KMS-11 (cell line): ENCODE measurements around the gene CNNM3.

Experiments used
- H2AFZ ChIP-seq: fragments of 200-600 bp; sonication (generic); 2 replicates; pipeline ENCODE4 v1.6.1; 2016; ENCODE audit warnings: antibody characterized with exemption, mixed run types, low read depth
- H3K27ac ChIP-seq: fragments of 200-600 bp; sonication (generic); 2 replicates; pipeline ENCODE4 v1.6.1; 2016; ENCODE audit warnings: mild to moderate bottlenecking, mixed run types
- H3K27me3 ChIP-seq: fragments of 200-600 bp; sonication (generic); 2 replicates; pipeline ENCODE4 v1.6.1; 2017; ENCODE audit warnings: mild to moderate bottlenecking, low read depth, mixed run types, moderate library complexity; ENCODE audit not compliant: insufficient read depth
- H3K36me3 ChIP-seq: fragments of 200-600 bp; sonication (generic); 2 replicates; pipeline ENCODE4 v1.6.1; 2017; ENCODE audit warnings: mild to moderate bottlenecking, mixed run types; ENCODE audit not compliant: insufficient read depth
- H3K4me1 ChIP-seq: fragments of 200-600 bp; sonication (generic); 2 replicates; pipeline ENCODE4 v1.6.1; 2016; ENCODE audit warnings: mild to moderate bottlenecking, low read depth, mixed run types; ENCODE audit not compliant: poor library complexity, severe bottlenecking
- H3K4me2 ChIP-seq: fragments of 200-600 bp; sonication (generic); 2 replicates; pipeline ENCODE4 v1.7.0; 2016; ENCODE audit warnings: mild to moderate bottlenecking, mixed run types
- H3K4me3 ChIP-seq: fragments of 200-600 bp; sonication (generic); IDR thresholded peaks from 2 replicates; pipeline ENCODE4 v1.6.1; 2017; ENCODE audit warnings: low read depth, low read length, mixed read lengths; ENCODE audit not compliant: insufficient read depth
- H3K79me2 ChIP-seq: fragments of 200-600 bp; sonication (generic); 2 replicates; pipeline ENCODE4 v1.6.1; 2016; ENCODE audit warnings: low read depth, mixed run types; ENCODE audit not compliant: insufficient read depth
- H3K9ac ChIP-seq: fragments of 200-600 bp; sonication (generic); 2 replicates; pipeline ENCODE4 v1.6.1; 2016; ENCODE audit warnings: mild to moderate bottlenecking, mixed run types
- H4K20me1 ChIP-seq: fragments of 200-600 bp; sonication (generic); 2 replicates; pipeline ENCODE4 v1.6.1; 2016; ENCODE audit warnings: mild to moderate bottlenecking, mixed run types; ENCODE audit not compliant: insufficient read depth
- TF ChIP-seq, protein P1 (sequence below): fragments of 200-600 bp; sonication (generic); conservative IDR thresholded peaks from 2 replicates; pipeline ENCODE4 v1.6.1; 2017; ENCODE audit warnings: low read depth, mild to moderate bottlenecking, antibody characterized with exemption, low read length, moderate library complexity, mixed read lengths

The CNNM3 gene

DNA sequence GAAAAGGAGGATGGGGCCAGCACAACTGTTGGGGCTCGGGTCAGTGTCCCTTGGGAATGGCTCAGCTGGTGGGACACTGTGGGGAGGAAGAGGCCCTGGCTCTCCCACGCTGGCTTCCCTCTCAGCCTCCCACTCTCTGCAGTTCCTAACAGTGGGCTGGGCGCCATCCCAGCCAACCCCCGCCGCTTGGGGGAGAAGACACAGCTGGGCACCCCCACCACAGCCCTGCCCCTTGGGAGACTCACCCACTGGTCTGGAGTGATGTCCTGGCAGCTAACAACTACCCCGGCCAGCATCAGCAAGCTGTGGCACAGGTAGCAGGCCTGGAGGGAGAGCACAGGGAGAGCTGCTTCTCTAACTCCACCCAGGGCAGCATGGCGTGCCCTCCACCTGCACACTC is 62.1 kb downstream of the CNNM3 start:
- no peaks in the 10 kb centered on the region for H3K79me2 ChIP-seq
- no peak overlapping the region for H2AFZ ChIP-seq
- TF ChIP-seq, protein P1, sequence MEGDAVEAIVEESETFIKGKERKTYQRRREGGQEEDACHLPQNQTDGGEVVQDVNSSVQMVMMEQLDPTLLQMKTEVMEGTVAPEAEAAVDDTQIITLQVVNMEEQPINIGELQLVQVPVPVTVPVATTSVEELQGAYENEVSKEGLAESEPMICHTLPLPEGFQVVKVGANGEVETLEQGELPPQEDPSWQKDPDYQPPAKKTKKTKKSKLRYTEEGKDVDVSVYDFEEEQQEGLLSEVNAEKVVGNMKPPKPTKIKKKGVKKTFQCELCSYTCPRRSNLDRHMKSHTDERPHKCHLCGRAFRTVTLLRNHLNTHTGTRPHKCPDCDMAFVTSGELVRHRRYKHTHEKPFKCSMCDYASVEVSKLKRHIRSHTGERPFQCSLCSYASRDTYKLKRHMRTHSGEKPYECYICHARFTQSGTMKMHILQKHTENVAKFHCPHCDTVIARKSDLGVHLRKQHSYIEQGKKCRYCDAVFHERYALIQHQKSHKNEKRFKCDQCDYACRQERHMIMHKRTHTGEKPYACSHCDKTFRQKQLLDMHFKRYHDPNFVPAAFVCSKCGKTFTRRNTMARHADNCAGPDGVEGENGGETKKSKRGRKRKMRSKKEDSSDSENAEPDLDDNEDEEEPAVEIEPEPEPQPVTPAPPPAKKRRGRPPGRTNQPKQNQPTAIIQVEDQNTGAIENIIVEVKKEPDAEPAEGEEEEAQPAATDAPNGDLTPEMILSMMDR = no peak
- no peak overlapping the region for H3K27ac ChIP-seq
- H3K36me3 ChIP-seq = no peaks in the 10 kb centered on the region
- H3K4me3 ChIP-seq = no peak overlapping the region
- H4K20me1 ChIP-seq = no peaks in the 10 kb centered on the region
- H3K27me3 ChIP-seq = no peaks in the 10 kb centered on the region
- peaks cover 6% of the 10 kb centered on the region for H3K4me1 ChIP-seq
- no peak overlapping the region for H3K9ac ChIP-seq
- H3K4me2 ChIP-seq = no peak overlapping the region

DNA sequence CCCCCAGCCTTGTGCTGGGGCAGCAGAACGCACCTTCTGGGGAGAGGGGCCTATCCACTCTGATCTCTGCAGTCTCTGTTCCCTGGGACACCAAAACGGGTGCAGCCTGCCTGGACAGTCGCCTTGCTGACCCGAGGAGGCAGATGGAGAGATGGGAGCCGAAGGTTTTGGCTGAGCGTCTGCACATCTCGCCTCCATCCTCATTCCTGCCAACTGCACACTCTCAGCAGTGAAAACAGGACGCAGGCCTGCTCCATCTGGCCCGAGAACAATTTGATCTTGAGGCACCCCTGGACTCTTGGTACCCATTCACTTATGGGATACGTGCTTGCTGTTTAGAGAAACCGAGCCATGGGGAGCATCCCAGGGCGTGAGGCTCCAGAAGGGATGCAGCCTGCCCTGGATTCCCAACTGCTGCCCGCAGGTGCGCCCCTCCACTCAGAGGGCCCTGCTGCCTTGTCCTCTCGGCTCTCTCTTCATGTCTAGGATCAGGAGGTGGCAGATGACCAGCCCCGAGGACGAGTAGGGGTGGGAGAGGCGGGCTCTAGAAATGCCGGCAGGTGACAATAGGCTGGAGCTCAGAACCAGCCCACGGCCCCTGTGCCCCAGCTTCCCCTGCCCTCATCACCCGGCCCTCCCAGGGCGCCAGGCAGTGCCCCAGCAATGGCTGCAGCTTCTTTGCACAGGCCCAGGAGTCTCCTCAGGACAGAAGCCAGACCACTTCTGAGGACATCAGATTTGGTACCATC is 62.9 kb downstream of the CNNM3 start:
- no peak overlapping the region for H3K9ac ChIP-seq
- no peaks in the 10 kb centered on the region for H3K27me3 ChIP-seq
- H3K36me3 ChIP-seq = no peaks in the 10 kb centered on the region
- TF ChIP-seq, protein P1 = no peak
- no peaks in the 10 kb centered on the region for H3K79me2 ChIP-seq
- H3K27ac ChIP-seq = no peak overlapping the region
- H4K20me1 ChIP-seq = no peaks in the 10 kb centered on the region
- H2AFZ ChIP-seq = no peak overlapping the region
- no peak overlapping the region for H3K4me3 ChIP-seq
- H3K4me1 ChIP-seq = peaks cover 6% of the 10 kb centered on the region
- H3K4me2 ChIP-seq = no peak overlapping the region

DNA sequence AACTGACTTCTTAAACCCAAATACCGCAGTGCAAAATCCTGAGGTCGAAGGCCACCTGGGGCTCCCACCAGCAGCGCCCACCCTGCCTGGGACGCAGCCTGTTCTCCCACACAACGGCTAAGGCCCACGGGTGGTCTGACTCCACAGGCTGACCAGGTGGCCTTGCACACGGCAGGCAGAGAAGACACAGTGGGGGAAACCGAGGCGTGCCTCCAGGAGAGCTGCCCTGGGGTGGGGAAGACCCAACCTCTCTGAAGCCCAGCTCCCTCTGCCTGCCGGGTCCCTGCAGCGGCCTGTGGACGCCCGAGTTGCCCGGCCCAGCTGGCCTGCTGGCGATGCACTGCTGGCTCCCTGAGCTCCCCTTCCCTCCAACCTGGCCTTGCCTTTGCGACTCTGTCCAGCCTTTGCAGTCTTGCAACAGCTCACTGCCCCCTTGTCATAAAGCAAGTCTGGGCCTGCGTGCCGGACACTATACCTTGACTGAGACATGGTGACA is 63.5 kb downstream of the CNNM3 start:
- Histone ChIP-seq H3K27ac (no peak overlapping the region), H3K4me3 (no peak overlapping the region), H3K9ac (no peak overlapping the region), H3K4me2 (no peak overlapping the region), H3K27me3 (no peaks in the 10 kb centered on the region), H2AFZ (no peak overlapping the region), H4K20me1 (no peaks in the 10 kb centered on the region), H3K36me3 (no peaks in the 10 kb centered on the region), H3K79me2 (no peaks in the 10 kb centered on the region), H3K4me1 (peaks cover 6% of the 10 kb centered on the region)
- TF ChIP-seq, protein P1 = no peak

DNA sequence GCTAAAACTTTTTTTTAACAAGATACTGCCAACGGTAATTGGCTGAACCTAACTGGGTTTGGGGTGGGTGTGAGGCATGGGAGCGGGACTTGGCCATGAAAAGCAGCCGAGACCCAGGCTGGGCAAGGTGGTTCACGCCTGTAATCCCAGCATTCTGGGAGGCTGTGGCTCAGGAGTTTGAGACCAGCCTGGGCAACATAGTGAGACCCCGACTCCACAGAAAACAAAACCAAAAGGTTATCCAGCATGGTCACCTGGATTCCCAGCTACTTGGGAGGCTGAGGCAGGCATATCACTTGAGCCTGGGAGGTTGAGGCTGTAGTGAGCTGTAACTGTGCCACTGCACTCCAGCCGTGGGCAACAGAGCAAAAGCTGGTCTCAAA is 64.8 kb downstream of the CNNM3 start:
- Histone ChIP-seq H3K9ac (no peak overlapping the region), H3K4me1 (peaks cover 6% of the 10 kb centered on the region)

More for the DNA sequence above, 64.8 kb downstream of the CNNM3 start:
- no peak overlapping the region for H3K4me3 ChIP-seq
- H3K27ac ChIP-seq = no peak overlapping the region
- TF ChIP-seq, protein P1 = no peak
- H3K4me2 ChIP-seq = no peak overlapping the region
- no peaks in the 10 kb centered on the region for H4K20me1 ChIP-seq
- H3K79me2 ChIP-seq = no peaks in the 10 kb centered on the region
- no peaks in the 10 kb centered on the region for H3K36me3 ChIP-seq
- H2AFZ ChIP-seq = no peak overlapping the region
- H3K27me3 ChIP-seq = no peaks in the 10 kb centered on the region
